Measurements from ENCODE around the gene ULBP3. TPM values are rescaled to one million over a fixed set of nuclear protein-coding genes. Genes with fewer than 3 reads are reported as not detected.

Gene ULBP3
- total RNA-seq, 1 experiment from 2014 or later: 1.7 TPM

GRCh38 chr6:150033207-150033771 is 35.6 kb downstream of the ULBP3 start:
- H3K36me3 ChIP-seq (ENCODE audit: insufficient read depth, low read length): no peaks in the 10 kb centered on the region
- H2AFZ ChIP-seq (ENCODE audit: low read length): no peak overlapping the region
- no peak overlapping the region for H3K4me2 ChIP-seq (ENCODE audit: low read depth, low read length, poor library complexity, severe bottlenecking)
- H3K4me3 ChIP-seq (ENCODE audit: low read length): no peak overlapping the region
- H3K79me2 ChIP-seq (ENCODE audit: low read length): no peaks in the 10 kb centered on the region
- H3K9ac ChIP-seq (ENCODE audit: low read length): no peak overlapping the region
- no peaks in the 10 kb centered on the region for H3K27me3 ChIP-seq (ENCODE audit: low read length)
- no peak overlapping the region for H3K27ac ChIP-seq (ENCODE audit: low read length)
- no peaks in the 10 kb centered on the region for H3K9me3 ChIP-seq (ENCODE audit: low read length)
- H3K4me1 ChIP-seq (ENCODE audit: low read length): peaks cover 18% of the 10 kb centered on the region
- DNase-seq: no peak
- no peaks in the 10 kb centered on the region for H4K20me1 ChIP-seq (ENCODE audit: insufficient read depth, low read depth, low read length)
- no peaks in the 10 kb centered on the region for H3K9me2 ChIP-seq (replicated peaks; ENCODE audit: insufficient read depth, low read length)

- Histone ChIP-seq H3K9me3 (ENCODE audit: low read length) (no peaks in the 10 kb centered on the region), H3K27me3 (ENCODE audit: low read length) (no peaks in the 10 kb centered on the region), H3K79me2 (ENCODE audit: low read length) (no peaks in the 10 kb centered on the region), H3K9me2 (replicated peaks; ENCODE audit: insufficient read depth, low read length) (no peaks in the 10 kb centered on the region), H3K4me3 (ENCODE audit: low read length) (no peak overlapping the region), H3K36me3 (ENCODE audit: insufficient read depth, low read length) (no peaks in the 10 kb centered on the region), H2AFZ (ENCODE audit: low read length) (no peak overlapping the region), H3K27ac (ENCODE audit: low read length) (no peak overlapping the region), H4K20me1 (ENCODE audit: insufficient read depth, low read depth, low read length) (no peaks in the 10 kb centered on the region), H3K4me1 (ENCODE audit: low read length) (peaks cover 21% of the 10 kb centered on the region), H3K4me2 (ENCODE audit: low read depth, low read length, poor library complexity, severe bottlenecking) (no peak overlapping the region), H3K9ac (ENCODE audit: low read length) (no peak overlapping the region)
- DNase-seq: no peak
Measured at GRCh38 chr6:150032598-150032997, 36.3 kb downstream of the ULBP3 start.

- Histone ChIP-seq H3K4me2 (ENCODE audit: low read depth, low read length, poor library complexity, severe bottlenecking) (no peak overlapping the region), H2AFZ (ENCODE audit: low read length) (no peak overlapping the region), H4K20me1 (ENCODE audit: insufficient read depth, low read depth, low read length) (no peaks in the 10 kb centered on the region), H3K79me2 (ENCODE audit: low read length) (no peaks in the 10 kb centered on the region), H3K9ac (ENCODE audit: low read length) (no peak overlapping the region), H3K9me3 (ENCODE audit: low read length) (no peaks in the 10 kb centered on the region), H3K9me2 (replicated peaks; ENCODE audit: insufficient read depth, low read length) (no peaks in the 10 kb centered on the region), H3K36me3 (ENCODE audit: insufficient read depth, low read length) (no peaks in the 10 kb centered on the region), H3K27me3 (ENCODE audit: low read length) (no peaks in the 10 kb centered on the region), H3K27ac (ENCODE audit: low read length) (no peak overlapping the region), H3K4me3 (ENCODE audit: low read length) (no peak overlapping the region), H3K4me1 (ENCODE audit: low read length) (peaks cover 21% of the 10 kb centered on the region)
- no peak for DNase-seq
Measured at GRCh38 chr6:150030611-150031010, 38.3 kb downstream of the ULBP3 start.

GRCh38 chr6:150029749-150030148 is 39.2 kb downstream of the ULBP3 start:
- Histone ChIP-seq H2AFZ (ENCODE audit: low read length) (no peak overlapping the region), H3K36me3 (ENCODE audit: insufficient read depth, low read length) (no peaks in the 10 kb centered on the region), H3K9me3 (ENCODE audit: low read length) (no peaks in the 10 kb centered on the region), H3K9me2 (replicated peaks; ENCODE audit: insufficient read depth, low read length) (no peaks in the 10 kb centered on the region), H3K4me3 (ENCODE audit: low read length) (no peak overlapping the region), H3K4me1 (ENCODE audit: low read length) (peaks cover 21% of the 10 kb centered on the region), H3K27me3 (ENCODE audit: low read length) (no peaks in the 10 kb centered on the region), H3K9ac (ENCODE audit: low read length) (no peak overlapping the region), H3K27ac (ENCODE audit: low read length) (no peak overlapping the region), H3K79me2 (ENCODE audit: low read length) (no peaks in the 10 kb centered on the region), H3K4me2 (ENCODE audit: low read depth, low read length, poor library complexity, severe bottlenecking) (no peak overlapping the region), H4K20me1 (ENCODE audit: insufficient read depth, low read depth, low read length) (no peaks in the 10 kb centered on the region)
- no peak for DNase-seq

- Histone ChIP-seq H3K27ac (ENCODE audit: low read length) (no peak overlapping the region), H3K9me3 (ENCODE audit: low read length) (no peaks in the 10 kb centered on the region), H3K36me3 (ENCODE audit: insufficient read depth, low read length) (no peaks in the 10 kb centered on the region), H3K4me3 (ENCODE audit: low read length) (no peak overlapping the region), H3K4me1 (ENCODE audit: low read length) (peaks cover 21% of the 10 kb centered on the region), H3K27me3 (ENCODE audit: low read length) (no peaks in the 10 kb centered on the region), H3K4me2 (ENCODE audit: low read depth, low read length, poor library complexity, severe bottlenecking) (no peak overlapping the region), H3K9ac (ENCODE audit: low read length) (no peak overlapping the region), H3K9me2 (replicated peaks; ENCODE audit: insufficient read depth, low read length) (no peaks in the 10 kb centered on the region), H3K79me2 (ENCODE audit: low read length) (no peaks in the 10 kb centered on the region), H4K20me1 (ENCODE audit: insufficient read depth, low read depth, low read length) (no peaks in the 10 kb centered on the region), H2AFZ (ENCODE audit: low read length) (no peak overlapping the region)
- DNase-seq: no peak
Measured at GRCh38 chr6:150029276-150029675, 39.6 kb downstream of the ULBP3 start.

GRCh38 chr6:150028799-150029198 is 40.1 kb downstream of the ULBP3 start:
- no peaks in the 10 kb centered on the region for H3K79me2 ChIP-seq (ENCODE audit: low read length)
- DNase-seq: no peak
- H3K9me2 ChIP-seq (replicated peaks; ENCODE audit: insufficient read depth, low read length): no peaks in the 10 kb centered on the region
- H2AFZ ChIP-seq (ENCODE audit: low read length): no peak overlapping the region
- no peak overlapping the region for H3K4me3 ChIP-seq (ENCODE audit: low read length)
- H3K9me3 ChIP-seq (ENCODE audit: low read length): no peaks in the 10 kb centered on the region
- H3K4me1 ChIP-seq (ENCODE audit: low read length): peaks cover 21% of the 10 kb centered on the region
- H4K20me1 ChIP-seq (ENCODE audit: insufficient read depth, low read depth, low read length): no peaks in the 10 kb centered on the region
- H3K9ac ChIP-seq (ENCODE audit: low read length): no peak overlapping the region
- no peaks in the 10 kb centered on the region for H3K36me3 ChIP-seq (ENCODE audit: insufficient read depth, low read length)
- H3K4me2 ChIP-seq (ENCODE audit: low read depth, low read length, poor library complexity, severe bottlenecking): no peak overlapping the region
- no peaks in the 10 kb centered on the region for H3K27me3 ChIP-seq (ENCODE audit: low read length)
- H3K27ac ChIP-seq (ENCODE audit: low read length): no peak overlapping the region

- Histone ChIP-seq H3K4me1 (ENCODE audit: low read length) (peaks cover 21% of the 10 kb centered on the region), H3K27ac (ENCODE audit: low read length) (no peak overlapping the region), H2AFZ (ENCODE audit: low read length) (no peak overlapping the region), H3K9me2 (replicated peaks; ENCODE audit: insufficient read depth, low read length) (no peaks in the 10 kb centered on the region), H3K4me2 (ENCODE audit: low read depth, low read length, poor library complexity, severe bottlenecking) (no peak overlapping the region), H3K9ac (ENCODE audit: low read length) (no peak overlapping the region), H3K4me3 (ENCODE audit: low read length) (no peak overlapping the region), H3K27me3 (ENCODE audit: low read length) (no peaks in the 10 kb centered on the region), H4K20me1 (ENCODE audit: insufficient read depth, low read depth, low read length) (no peaks in the 10 kb centered on the region), H3K79me2 (ENCODE audit: low read length) (no peaks in the 10 kb centered on the region), H3K36me3 (ENCODE audit: insufficient read depth, low read length) (no peaks in the 10 kb centered on the region), H3K9me3 (ENCODE audit: low read length) (no peaks in the 10 kb centered on the region)
- no peak for DNase-seq
Measured at GRCh38 chr6:150027806-150028565, 40.9 kb downstream of the ULBP3 start.

GRCh38 chr6:150026976-150027805 is 41.7 kb downstream of the ULBP3 start:
- no peak for DNase-seq

More at GRCh38 chr6:150026976-150027805, 41.7 kb downstream of the ULBP3 start:
- Histone ChIP-seq H3K4me3 (ENCODE audit: low read length) (no peak overlapping the region), H4K20me1 (ENCODE audit: insufficient read depth, low read depth, low read length) (no peaks in the 10 kb centered on the region), H3K27ac (ENCODE audit: low read length) (no peak overlapping the region), H3K36me3 (ENCODE audit: insufficient read depth, low read length) (no peaks in the 10 kb centered on the region), H3K9ac (ENCODE audit: low read length) (no peak overlapping the region), H2AFZ (ENCODE audit: low read length) (no peak overlapping the region), H3K9me3 (ENCODE audit: low read length) (no peaks in the 10 kb centered on the region), H3K9me2 (replicated peaks; ENCODE audit: insufficient read depth, low read length) (no peaks in the 10 kb centered on the region), H3K79me2 (ENCODE audit: low read length) (no peaks in the 10 kb centered on the region), H3K4me1 (ENCODE audit: low read length) (peaks cover 21% of the 10 kb centered on the region), H3K4me2 (ENCODE audit: low read depth, low read length, poor library complexity, severe bottlenecking) (no peak overlapping the region), H3K27me3 (ENCODE audit: low read length) (no peaks in the 10 kb centered on the region)
